Activated CD8-positive, alpha-beta T cell treated with anti-CD3 and anti-CD28 coated beads, Interleukin-2, amount 10 ng/mL, durations not matched to agents 7 days and 5 days (primary cell): ENCODE data around the gene PHF10. TPM values are rescaled to one million over a fixed set of nuclear protein-coding genes. Genes with fewer than 3 reads are reported as not detected.
A peak's percentile ranks its signal among the peaks of the same experiment; 100 is the strongest.
"Not testable (repeated sequence)": the region's sequence is repeated elsewhere in the genome, so short reads cannot be mapped to it uniquely, and the experiment has no call there.

Experiments used
- ATAC-seq: fragments of 150-1000 bp; cut with Tn5 transposase; one replicate; pipeline ENCODE4 v1.10.0; 2021; ENCODE audit warnings: moderate library complexity
- CTCF ChIA-PET: fragments of 350-600 bp; sonication (Branson Sonifier 250); formaldehyde crosslinking; loops from one replicate; lab custom pipeline; 2021; ENCODE audit warnings: antibody characterized with exemption; lab: Charles Lee
- POLR2A ChIA-PET: fragments of 350-600 bp; sonication (Branson Sonifier 250); formaldehyde crosslinking; loops from one replicate; lab custom pipeline; 2021; ENCODE audit warnings: antibody characterized with exemption; lab: Charles Lee
- DNase-seq: peaks from one replicate; pipeline ENCODE4 v3.0.0-alpha.2; 2020
- H3K27ac Mint-ChIP-seq: one replicate; pipeline ENCODE4 v1.8.0; 2021; ENCODE audit warnings: mild to moderate bottlenecking, mixed read lengths
- H3K27me3 Mint-ChIP-seq: one replicate; pipeline ENCODE4 v1.8.0; 2021; ENCODE audit warnings: low read depth, mixed read lengths
- H3K36me3 Mint-ChIP-seq: one replicate; pipeline ENCODE4 v1.8.0; 2021; ENCODE audit warnings: low read depth, mixed read lengths
- H3K4me1 Mint-ChIP-seq: one replicate; pipeline ENCODE4 v1.8.0; 2021; ENCODE audit warnings: low read depth, mixed read lengths
- H3K4me3 Mint-ChIP-seq: one replicate; pipeline ENCODE4 v1.8.0; 2021; ENCODE audit warnings: mild to moderate bottlenecking, mixed read lengths
- H3K9me3 Mint-ChIP-seq: one replicate; pipeline ENCODE4 v1.8.0; 2022; ENCODE audit warnings: mixed read lengths; ENCODE audit not compliant: insufficient read depth
- total RNA-seq, 2 experiments: library from RNA; stranded (reverse); gene quantifications; one replicate each; pipeline ENCODE4 v1.2.3, GENCODE V29; 2021

The PHF10 gene
- total RNA-seq, 2 experiments from 2014 or later: 49.0 to 50.5 TPM

GRCh38 chr6:169701311-169701953 is 22.9 kb downstream of the PHF10 start:
- Mint-ChIP-seq H3K4me1 (peaks cover 51% of the 10 kb centered on the region), H3K9me3 (peaks cover under 1% of the 10 kb centered on the region), H3K4me3 (peak overlapping the region; percentile 90), H3K27me3 (no peaks in the 10 kb centered on the region), H3K36me3 (peaks cover 32% of the 10 kb centered on the region), H3K27ac (peak overlapping the region; percentile 87)
- ChIA-PET POLR2A (interaction anchor here (0.7 to 4.9 kb wide), 14 partner anchors 10 to 883 kb away, joined by 3 to 47 read pairs (median 4); partner anchors contain the start of genes DYNLT2, ERMARD and PDCD2), CTCF (interaction anchor here (1.1 to 3.2 kb wide), 4 partner anchors 8 to 50 kb away, joined by 3 to 19 read pairs (median 5); partner anchors contain the start of genes DYNLT2 and ERMARD)
- DNase-seq: peak; percentile 33
- peak; percentile 8 for ATAC-seq

- Mint-ChIP-seq H3K27me3 (no peaks in the 10 kb centered on the region), H3K4me3 (peak overlapping the region; percentile 31), H3K27ac (no peak overlapping the region), H3K4me1 (peaks cover 44% of the 10 kb centered on the region), H3K36me3 (peaks cover 32% of the 10 kb centered on the region), H3K9me3 (peaks cover 3% of the 10 kb centered on the region)
- ChIA-PET CTCF (interaction anchor here (1.1 kb wide), 1 partner anchor 18 kb away, joined by 3 read pairs; no protein-coding TSS in a partner anchor), POLR2A (interaction anchor here (0.9 to 4.9 kb wide), 3 partner anchors 22 to 51 kb away, joined by 3 to 47 read pairs (median 39); partner anchors contain the start of genes DYNLT2 and ERMARD)
- no peak for ATAC-seq
- DNase-seq: no peak
Measured at GRCh38 chr6:169700296-169700695, 24.0 kb downstream of the PHF10 start.

- H3K9me3 Mint-ChIP-seq, H3K27me3 Mint-ChIP-seq, DNase-seq, H3K27ac Mint-ChIP-seq, H3K4me3 Mint-ChIP-seq, ATAC-seq, POLR2A ChIA-PET: not testable (repeated sequence)
- H3K36me3 Mint-ChIP-seq: peaks cover 19% of the 10 kb centered on the region
- CTCF ChIA-PET: interaction anchor here (0.8 kb wide), 1 partner anchor 44 kb away, joined by 3 read pairs; no protein-coding TSS in a partner anchor
- peaks cover 21% of the 10 kb centered on the region for H3K4me1 Mint-ChIP-seq
Measured at GRCh38 chr6:169697115-169697514, 27.2 kb downstream of the PHF10 start.

GRCh38 chr6:169695131-169695530 is 29.2 kb downstream of the PHF10 start:
- ATAC-seq: no peak
- CTCF ChIA-PET: no interaction called here
- Mint-ChIP-seq H3K4me1 (peaks cover 12% of the 10 kb centered on the region), H3K4me3 (no peak overlapping the region), H3K9me3 (peaks cover 3% of the 10 kb centered on the region), H3K27ac (no peak overlapping the region), H3K36me3 (peaks cover 19% of the 10 kb centered on the region), H3K27me3 (no peaks in the 10 kb centered on the region)
- POLR2A ChIA-PET: no interaction called here
- DNase-seq: no peak

GRCh38 chr6:169692516-169692915 is 31.8 kb downstream of the PHF10 start:
- ATAC-seq: no peak
- Mint-ChIP-seq H3K9me3 (peaks cover 3% of the 10 kb centered on the region), H3K27me3 (no peaks in the 10 kb centered on the region), H3K27ac (no peak overlapping the region), H3K4me1 (peaks cover under 1% of the 10 kb centered on the region), H3K36me3 (peaks cover 25% of the 10 kb centered on the region), H3K4me3 (no peak overlapping the region)
- CTCF ChIA-PET: interaction anchor here (1.0 kb wide), 1 partner anchor 9 kb away, joined by 5 read pairs; the partner anchor contains the start of genes C6orf120 and WDR27
- POLR2A ChIA-PET: no interaction called here
- no peak for DNase-seq

GRCh38 chr6:169691260-169691659 is 33.0 kb downstream of the PHF10 start:
- POLR2A ChIA-PET: interaction anchor here (0.9 kb wide), 1 partner anchor 192 kb away, joined by 3 read pairs; no protein-coding TSS in a partner anchor

GRCh38 chr6:169689287-169689686 is 35.0 kb downstream of the PHF10 start:
- DNase-seq: no peak
- CTCF ChIA-PET: no interaction called here
- ATAC-seq: no peak
- Mint-ChIP-seq H3K27ac (no peak overlapping the region), H3K4me1 (no peaks in the 10 kb centered on the region), H3K9me3 (peaks cover 16% of the 10 kb centered on the region), H3K4me3 (no peak overlapping the region), H3K36me3 (peaks cover 45% of the 10 kb centered on the region), H3K27me3 (no peaks in the 10 kb centered on the region)
- POLR2A ChIA-PET: no interaction called here

More at GRCh38 chr6:169691260-169691659, 33.0 kb downstream of the PHF10 start:
- peaks cover 33% of the 10 kb centered on the region for H3K36me3 Mint-ChIP-seq
- DNase-seq: no peak
- no peaks in the 10 kb centered on the region for H3K27me3 Mint-ChIP-seq
- H3K4me3 Mint-ChIP-seq: no peak overlapping the region
- no peak overlapping the region for H3K27ac Mint-ChIP-seq
- ATAC-seq: no peak
- CTCF ChIA-PET: no interaction called here
- H3K9me3 Mint-ChIP-seq: peaks cover 3% of the 10 kb centered on the region
- H3K4me1 Mint-ChIP-seq: no peaks in the 10 kb centered on the region

GRCh38 chr6:169685860-169686259 is 38.4 kb downstream of the PHF10 start:
- ChIA-PET CTCF (no interaction called here), POLR2A (no interaction called here)
- ATAC-seq: no peak

GRCh38 chr6:169684056-169684455 is 40.2 kb downstream of the PHF10 start:
- Mint-ChIP-seq H3K4me1 (no peaks in the 10 kb centered on the region), H3K27me3 (no peaks in the 10 kb centered on the region), H3K27ac (no peak overlapping the region), H3K9me3 (peaks cover 23% of the 10 kb centered on the region), H3K36me3 (peaks cover 62% of the 10 kb centered on the region), H3K4me3 (no peak overlapping the region)
- CTCF ChIA-PET: interaction anchor here (1.3 kb wide), 1 partner anchor 19 kb away, joined by 3 read pairs; no protein-coding TSS in a partner anchor
- DNase-seq (no peak), ATAC-seq (no peak)
- POLR2A ChIA-PET: no interaction called here

More at GRCh38 chr6:169685860-169686259, 38.4 kb downstream of the PHF10 start:
- Mint-ChIP-seq H3K4me1 (no peaks in the 10 kb centered on the region), H3K27ac (no peak overlapping the region), H3K36me3 (peaks cover 54% of the 10 kb centered on the region), H3K27me3 (no peaks in the 10 kb centered on the region), H3K9me3 (peaks cover 18% of the 10 kb centered on the region), H3K4me3 (no peak overlapping the region)
- no peak for DNase-seq

GRCh38 chr6:169678342-169678741 is 46.0 kb downstream of the PHF10 start:
- CTCF ChIA-PET: interaction anchor here (0.6 kb wide), 1 partner anchor 722 kb away, joined by 3 read pairs; no protein-coding TSS in a partner anchor
- H3K4me1 Mint-ChIP-seq: no peaks in the 10 kb centered on the region
- POLR2A ChIA-PET: no interaction called here

GRCh38 chr6:169677096-169677495 is 47.2 kb downstream of the PHF10 start:
- no peak for ATAC-seq
- ChIA-PET POLR2A (no interaction called here), CTCF (no interaction called here)
- Mint-ChIP-seq H3K9me3 (peaks cover 7% of the 10 kb centered on the region), H3K27ac (no peak overlapping the region), H3K4me3 (no peak overlapping the region), H3K36me3 (peaks cover 18% of the 10 kb centered on the region), H3K27me3 (no peaks in the 10 kb centered on the region), H3K4me1 (no peaks in the 10 kb centered on the region)
- DNase-seq: no peak

More at GRCh38 chr6:169678342-169678741, 46.0 kb downstream of the PHF10 start:
- Mint-ChIP-seq H3K4me3 (no peak overlapping the region), H3K27me3 (no peaks in the 10 kb centered on the region), H3K27ac (no peak overlapping the region), H3K9me3 (peaks cover 7% of the 10 kb centered on the region), H3K36me3 (peaks cover 24% of the 10 kb centered on the region)
- DNase-seq (no peak), ATAC-seq (no peak)

- H3K9me3 Mint-ChIP-seq: no peaks in the 10 kb centered on the region
- H3K27ac Mint-ChIP-seq: no peak overlapping the region
- H3K36me3 Mint-ChIP-seq: peaks cover 9% of the 10 kb centered on the region
- POLR2A ChIA-PET: no interaction called here
- peak; percentile 9 for DNase-seq
- no peak for ATAC-seq
- H3K4me1 Mint-ChIP-seq: peaks cover 3% of the 10 kb centered on the region
- CTCF ChIA-PET: no interaction called here
- H3K4me3 Mint-ChIP-seq: no peak overlapping the region
- no peaks in the 10 kb centered on the region for H3K27me3 Mint-ChIP-seq
Measured at GRCh38 chr6:169675011-169675410, 49.3 kb downstream of the PHF10 start.
